Psoas muscle (tissue), 8 donors: ENCODE data around the gene UBE2J2. TPM values are rescaled to one million over a fixed set of nuclear protein-coding genes. Genes with fewer than 3 reads are reported as not detected.
A peak's percentile ranks its signal among the peaks of the same experiment; 100 is the strongest.

Experiments used
- ATAC-seq, 4 donors: fragments of 200-7000 bp; cut with Tn5 transposase; one replicate each; pipeline ENCODE4 v1.9.1; 2020; ENCODE audit warnings: moderate library complexity in 3 of 4, mild to moderate bottlenecking in 2 of 4
- DNase-seq, 2 donors: peaks; one replicate each; pipeline ENCODE4 v3.0.0-alpha.2; 2020
- H3K27ac ChIP-seq: fragments of 200-600 bp; one replicate; pipeline ENCODE4 v1.8.0; 2022
- H3K27me3 ChIP-seq, 3 donors: fragments of 200-600 bp in 1 of 3; one replicate each; pipeline versions ENCODE4 v1.6.1 to v1.8.0; 2013 to 2022; ENCODE audit warnings: low read length in 2 of 3, mild to moderate bottlenecking in 2 of 3, moderate library complexity in 1 of 3; ENCODE audit not compliant: insufficient read depth in 3 of 3
- H3K36me3 ChIP-seq, 2 donors: fragments of 200-600 bp in 1 of 2; one replicate each; pipeline versions ENCODE4 v1.6.1 to v1.8.0; 2013 to 2022; ENCODE audit warnings: low read depth in 1 of 2, mild to moderate bottlenecking in 1 of 2, moderate library complexity in 1 of 2; ENCODE audit not compliant: insufficient read depth in 1 of 2
- H3K4me1 ChIP-seq: fragments of 200-600 bp; one replicate; pipeline ENCODE4 v1.8.0; 2022
- H3K4me3 ChIP-seq: fragments of 200-600 bp; one replicate; pipeline ENCODE4 v1.8.0; 2022; ENCODE audit warnings: mild to moderate bottlenecking
- H3K9me3 ChIP-seq: fragments of 200-600 bp; one replicate; pipeline ENCODE4 v1.8.0; 2022
- WGBS, 3 donors: extraction: QIAGEN DNeasy Blood & Tissue Kit; methylation state at CpG; one replicate each; pipeline versions ENCODE4 v1.1.6 to v1.1.7; 2013; 5-methylcytosine and 5-hydroxymethylcytosine counted together
- intact Hi-C, 2 donors: fragments of 100-400 bp; cut with DNase I; formaldehyde crosslinking; loops; one replicate each; pipeline versions ENCODE4 v1.11.0 to v1.14.2; 2022
- polyA plus RNA-seq, 3 donors: library from polyadenylated mRNA; stranded (reverse); fragments of 200-250 nt; gene quantifications; one replicate each; pipeline ENCODE4 v1.2.3, GENCODE V29; 2013
- total RNA-seq, 4 donors: library from RNA; stranded (reverse); fragmentation: NEBNext Ultra II Directional in 2 of 4; extraction: Animal tissue kit (Norgen Biotek cat#: 25700) in 2 of 4; gene quantifications; one replicate each; pipeline versions ENCODE4 v1.2.1 to v1.2.4, GENCODE V29; 2021 to 2023
- TF ChIP-seq, protein P1 (sequence below): fragments of 200-600 bp; IDR thresholded peaks from one replicate; pipeline ENCODE4 v1.8.0; 2022; ENCODE audit warnings: antibody characterized with exemption
- donor health status: healthy with polysubstance abuse.
- donor health status: DM: no; HTN: no; CAD: no; lungs with moderate emphysema.
- donor health status: Bipolar disorder and iron deficiency.
- donor health status: healthy.
- donor health status: DM: yes; HTN: yes; CAD: no.
- donor health status: DM: no; HTN: no; CAD: no.
- donor health status: DM: no; HTN: no; CAD: no.
- donor health status: DM: yes; HTN: yes; CAD: no.

The UBE2J2 gene
- total and polyA plus RNA-seq, 7 donors, result 36.8 to 80.9 (median 44.9) TPM

DNA sequence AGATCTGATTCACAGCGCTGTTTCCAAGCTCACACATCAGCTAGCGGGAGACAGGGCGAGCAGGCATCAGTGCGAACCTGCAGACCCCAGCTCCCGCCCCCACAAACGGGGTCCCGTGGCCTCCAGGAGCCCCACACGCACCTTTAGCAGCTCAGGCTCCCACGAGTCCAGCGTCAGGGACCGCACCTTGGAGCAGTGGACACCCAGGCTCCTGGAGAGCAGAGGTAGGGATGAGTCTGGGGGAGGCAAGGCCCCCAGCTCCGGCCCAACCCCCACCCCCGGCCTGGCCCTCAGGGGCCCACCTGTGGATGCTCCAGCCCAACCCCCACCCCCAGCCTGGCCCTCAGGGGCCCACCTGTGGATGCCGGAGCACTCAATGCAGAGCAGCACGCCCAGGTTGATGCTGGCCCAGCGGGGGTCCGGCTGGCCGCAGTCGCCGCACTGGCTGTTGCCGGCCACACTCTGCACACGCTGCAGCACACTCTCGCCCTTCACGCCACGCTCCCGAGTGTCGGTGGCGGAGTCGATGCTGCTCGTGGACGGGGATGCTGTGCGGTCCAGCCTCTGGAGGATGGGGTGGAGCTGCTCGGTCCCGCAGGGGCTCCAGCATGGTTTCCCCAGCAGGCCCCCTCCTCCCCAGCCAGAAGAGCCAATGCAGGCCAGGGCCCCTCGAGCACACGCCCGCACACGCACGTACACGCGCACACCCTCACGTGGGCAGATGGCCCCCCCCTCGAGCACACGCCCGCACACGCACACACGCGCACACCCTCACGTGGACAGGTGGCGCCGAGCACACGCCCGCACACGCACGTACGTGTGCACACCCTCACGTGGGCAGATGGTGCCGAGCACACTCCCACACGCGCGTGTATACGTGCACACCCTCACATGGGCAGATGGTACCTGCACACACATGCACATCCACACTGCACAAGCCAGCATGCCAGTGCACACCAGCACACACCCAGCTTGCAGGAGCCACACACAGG lies 22.7 kb upstream of the UBE2J2 start:
- H3K4me3 ChIP-seq, result no peak overlapping the region
- no peaks in the 10 kb centered on the region for H3K9me3 ChIP-seq
- intact Hi-C loops, result no loop called here
- H3K4me1 ChIP-seq, result no peaks in the 10 kb centered on the region
- H3K27me3 ChIP-seq, result no peaks in the 10 kb centered on the region
- peaks cover 0 to 40% of the 10 kb centered on the region in 2 donors for H3K36me3 ChIP-seq
- no peak for ATAC-seq
- DNase-seq, result no peak
- 93% methylated on average over 50 to 62 of the region's 62 CpGs for WGBS, 3 donors
- H3K27ac ChIP-seq, result no peak overlapping the region
- TF ChIP-seq, protein P1, sequence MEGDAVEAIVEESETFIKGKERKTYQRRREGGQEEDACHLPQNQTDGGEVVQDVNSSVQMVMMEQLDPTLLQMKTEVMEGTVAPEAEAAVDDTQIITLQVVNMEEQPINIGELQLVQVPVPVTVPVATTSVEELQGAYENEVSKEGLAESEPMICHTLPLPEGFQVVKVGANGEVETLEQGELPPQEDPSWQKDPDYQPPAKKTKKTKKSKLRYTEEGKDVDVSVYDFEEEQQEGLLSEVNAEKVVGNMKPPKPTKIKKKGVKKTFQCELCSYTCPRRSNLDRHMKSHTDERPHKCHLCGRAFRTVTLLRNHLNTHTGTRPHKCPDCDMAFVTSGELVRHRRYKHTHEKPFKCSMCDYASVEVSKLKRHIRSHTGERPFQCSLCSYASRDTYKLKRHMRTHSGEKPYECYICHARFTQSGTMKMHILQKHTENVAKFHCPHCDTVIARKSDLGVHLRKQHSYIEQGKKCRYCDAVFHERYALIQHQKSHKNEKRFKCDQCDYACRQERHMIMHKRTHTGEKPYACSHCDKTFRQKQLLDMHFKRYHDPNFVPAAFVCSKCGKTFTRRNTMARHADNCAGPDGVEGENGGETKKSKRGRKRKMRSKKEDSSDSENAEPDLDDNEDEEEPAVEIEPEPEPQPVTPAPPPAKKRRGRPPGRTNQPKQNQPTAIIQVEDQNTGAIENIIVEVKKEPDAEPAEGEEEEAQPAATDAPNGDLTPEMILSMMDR, result no peak

DNA sequence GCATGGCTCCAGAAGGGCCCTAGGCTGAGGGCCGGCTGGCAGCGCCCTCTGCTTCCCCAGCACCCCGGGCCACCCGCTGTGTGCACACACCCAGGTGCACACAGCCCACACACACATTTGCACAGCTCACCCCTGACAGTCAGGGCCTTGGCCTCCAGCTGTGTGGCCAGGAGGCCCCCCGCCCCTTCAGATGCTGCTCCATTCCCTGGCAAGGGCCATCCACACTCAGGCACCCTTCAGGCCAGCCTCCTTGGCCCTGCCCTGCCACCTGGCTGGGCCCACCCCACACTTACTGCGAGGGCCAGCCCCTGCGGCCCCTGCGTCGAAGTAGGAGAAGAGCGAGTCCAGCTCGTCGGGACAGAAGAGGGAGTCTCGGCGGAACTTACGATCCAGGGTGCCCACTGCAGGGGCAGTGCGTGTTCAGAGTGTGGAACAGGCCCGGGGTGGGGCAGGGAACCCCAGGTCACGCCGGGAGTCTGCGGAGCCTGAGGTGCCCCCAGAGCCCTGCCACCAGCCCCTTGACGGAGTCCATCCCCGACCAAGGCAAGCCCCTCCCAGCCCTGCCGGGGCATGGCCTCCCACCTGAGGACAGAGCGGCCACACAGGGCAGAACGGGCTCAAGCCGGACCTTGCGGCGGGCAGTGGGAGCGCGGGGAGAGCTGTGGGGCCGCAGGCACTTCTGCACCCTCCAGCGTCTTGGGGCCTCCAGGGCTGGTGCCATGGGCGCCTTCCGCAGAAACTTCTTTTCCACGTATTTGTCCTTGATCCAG lies 21.7 kb upstream of the UBE2J2 start:
- H3K4me3 ChIP-seq, result no peak overlapping the region
- H3K4me1 ChIP-seq, result no peaks in the 10 kb centered on the region
- no peak for DNase-seq
- H3K9me3 ChIP-seq, result no peaks in the 10 kb centered on the region
- peaks cover 0 to 38% of the 10 kb centered on the region in 2 donors for H3K36me3 ChIP-seq
- 93 to 95% (median 93%) methylated on average over 30 to 35 of the region's 35 CpGs for WGBS, 3 donors
- intact Hi-C loops, result no loop called here
- TF ChIP-seq, protein P1, result no peak
- no peak overlapping the region for H3K27ac ChIP-seq
- no peaks in the 10 kb centered on the region for H3K27me3 ChIP-seq
- ATAC-seq, result no peak

DNA sequence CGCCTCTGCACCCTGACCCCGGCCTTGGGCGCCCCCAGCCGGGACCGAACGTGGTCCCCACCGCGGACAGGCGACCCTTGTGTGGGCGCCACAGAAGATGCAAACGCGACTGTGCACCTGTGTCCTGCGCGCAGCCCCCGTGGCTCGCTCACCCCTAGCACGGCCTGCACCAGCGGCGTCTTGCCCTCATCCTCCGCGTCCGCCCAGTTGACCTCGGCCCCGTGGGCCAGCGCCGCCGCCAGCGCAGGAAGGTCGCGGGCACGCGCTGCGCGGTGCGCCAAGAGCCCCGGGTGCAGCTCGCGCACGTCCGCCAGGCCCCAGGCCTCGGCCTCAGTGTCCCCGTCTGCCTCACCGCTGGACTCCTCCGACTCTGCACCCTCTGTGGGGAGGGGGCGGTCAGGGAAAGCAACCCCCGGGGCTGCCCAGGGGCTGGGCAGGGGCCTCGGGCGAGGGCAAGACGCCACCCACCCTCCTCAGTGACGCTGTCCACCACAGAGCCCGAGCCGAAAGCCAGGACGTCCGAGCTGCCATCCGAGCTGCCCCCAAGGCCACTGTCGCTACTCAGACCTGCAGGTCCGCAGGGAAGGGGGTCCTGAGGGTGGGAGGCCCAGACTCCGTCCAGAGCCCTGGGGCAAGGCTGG lies 20.7 kb upstream of the UBE2J2 start:
- peak in 1 of 2 donors; percentile 15 for DNase-seq
- Histone ChIP-seq H3K9me3 (no peaks in the 10 kb centered on the region), H3K27me3 (no peaks in the 10 kb centered on the region), H3K27ac (no peak overlapping the region), H3K4me1 (no peaks in the 10 kb centered on the region), H3K36me3 (peaks cover 0 to 37% of the 10 kb centered on the region in 2 donors), H3K4me3 (no peak overlapping the region)
- WGBS, 3 donors, result 89 to 91% (median 90%) methylated on average over 46 to 58 of the region's 58 CpGs
- TF ChIP-seq, protein P1, result no peak
- intact Hi-C loops, result loop anchor here in 1 of 2 donors (5.0 kb wide), 2 partner anchors 262 to 312 kb away; partner anchors contain the start of gene PERM1
- no peak for ATAC-seq

DNA sequence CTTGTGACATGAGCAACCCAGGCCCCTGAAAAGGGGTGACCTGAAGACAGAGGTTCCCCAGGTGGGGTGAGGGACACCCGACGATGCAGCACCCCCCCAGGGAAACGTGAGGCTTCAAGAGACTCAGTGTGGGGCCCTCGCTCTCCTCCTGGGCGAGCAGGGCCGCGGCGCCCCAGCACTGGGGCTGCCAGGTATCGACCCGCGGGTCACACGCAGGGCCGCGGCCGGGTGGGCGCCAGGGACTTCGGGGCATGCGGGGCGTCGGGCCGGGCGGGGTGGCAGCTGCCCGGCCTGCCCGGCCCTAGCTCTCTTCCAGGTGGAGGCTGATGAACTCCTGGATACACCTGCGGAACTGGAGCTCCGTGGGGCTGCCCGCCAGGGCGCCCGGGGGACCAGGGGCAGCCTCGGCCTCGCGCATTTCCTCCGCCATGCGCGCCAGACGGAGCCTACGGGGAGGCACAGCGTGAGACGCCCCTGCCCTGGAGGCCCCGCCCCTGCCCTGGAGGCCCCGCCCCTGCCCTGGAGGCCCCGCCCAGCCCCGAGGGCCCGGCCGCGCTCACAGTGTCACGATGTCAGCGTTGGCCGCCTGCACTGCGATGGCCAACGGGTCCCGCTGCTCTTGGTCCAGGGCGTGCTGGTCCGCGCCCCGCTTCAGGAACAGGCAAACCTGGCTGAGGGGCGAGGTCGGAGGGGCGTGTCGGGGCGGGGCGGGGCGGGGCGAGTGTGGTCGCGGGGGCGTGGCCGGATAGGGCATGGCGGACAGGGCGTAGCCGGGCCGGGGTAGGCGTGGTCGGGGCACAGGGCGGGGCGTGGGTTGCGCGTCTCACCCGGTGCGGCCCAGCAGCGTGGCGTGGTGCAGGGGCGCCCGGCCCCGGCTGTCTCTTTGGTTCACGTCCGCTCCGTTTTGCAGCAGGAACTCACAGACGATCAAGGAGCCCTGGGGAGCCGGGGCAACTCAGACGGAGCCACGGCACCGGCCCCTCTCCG lies 19.9 kb upstream of the UBE2J2 start:
- TF ChIP-seq, protein P1, result no peak
- Histone ChIP-seq H3K27me3 (no peaks in the 10 kb centered on the region), H3K4me1 (no peaks in the 10 kb centered on the region), H3K9me3 (no peaks in the 10 kb centered on the region), H3K27ac (no peak overlapping the region), H3K4me3 (no peak overlapping the region), H3K36me3 (peaks cover 0 to 37% of the 10 kb centered on the region in 2 donors)
- DNase-seq (peak; percentile 14 to 57), ATAC-seq (peak in 2 of 4 donors; percentile 22 to 29)
- 81 to 85% (median 84%) methylated on average over 72 to 94 of the region's 94 CpGs for WGBS, 3 donors
- intact Hi-C loops, result loop anchor here in 1 of 2 donors (5.0 kb wide), 2 partner anchors 261 to 311 kb away; partner anchors contain the start of gene PERM1
